Fibroblast of the aortic adventitia (primary cell): ENCODE results near the gene PRMT3. TPM values are rescaled to one million over a fixed set of nuclear protein-coding genes. Genes with fewer than 3 reads are reported as not detected.

Experiments
- DNase-seq: peaks from one replicate; pipeline ENCODE4 v3.0.0-alpha.2; 2010; ENCODE audit warnings: low read depth
- H3K4me3 ChIP-seq: 2 replicates; pipeline ENCODE4 v1.5.1; 2011; ENCODE audit warnings: low read depth, mild to moderate bottlenecking, control low read depth, low read length, moderate library complexity
- CTCF ChIP-seq: IDR thresholded peaks from 2 replicates; pipeline ENCODE4 v1.5.1; 2011; ENCODE audit warnings: mild to moderate bottlenecking, low read length, control low read depth, inconsistent platforms; ENCODE audit not compliant: insufficient read depth
- total RNA-seq: library from RNA; depleted of rRNA; stranded (reverse); fragments of >200 nt; gene quantifications from 2 replicates; pipeline ENCODE4 v1.2.3, GENCODE V29; 2012; ENCODE audit warnings: low replicate concordance

Gene PRMT3
- total RNA-seq, 1 donor: 17.3 TPM

- no peak for DNase-seq
- H3K4me3 ChIP-seq: no peak overlapping the region
- no peak for TF ChIP-seq CTCF
These were observed 114.5 kb downstream of the PRMT3 start for GRCh38 chr11:20501971-20502370.

- no peak for TF ChIP-seq CTCF
- no peak overlapping the region for H3K4me3 ChIP-seq
- no peak for DNase-seq
These were observed 124.5 kb downstream of the PRMT3 start for GRCh38 chr11:20511982-20512381.

- no peak for TF ChIP-seq CTCF
- DNase-seq: no peak
- no peak overlapping the region for H3K4me3 ChIP-seq
These were observed 125.4 kb downstream of the PRMT3 start for GRCh38 chr11:20512869-20513268.

GRCh38 chr11:20518323-20518834, 130.9 kb downstream of the PRMT3 start:
- TF ChIP-seq CTCF: no peak
- H3K4me3 ChIP-seq: no peak overlapping the region
- DNase-seq: no peak

GRCh38 chr11:20522536-20522935, 135.0 kb downstream of the PRMT3 start:
- TF ChIP-seq CTCF: no peak
- no peak overlapping the region for H3K4me3 ChIP-seq
- DNase-seq: no peak

GRCh38 chr11:20529757-20530156, 142.2 kb downstream of the PRMT3 start:
- no peak overlapping the region for H3K4me3 ChIP-seq
- TF ChIP-seq CTCF: no peak
- no peak for DNase-seq
